Stomach (tissue), 4 donors: Measurements from ENCODE around the gene TRPM3.

Experiments used
- CTCF ChIP-seq, 7 experiments: fragments of 450-650 bp in 4 of 7; fragments of 200-600 bp in 3 of 7; sonication (generic) in 3 of 7; IDR thresholded peaks; one replicate each; pipeline ENCODE4 v1.5.1; 2016 to 2019; ENCODE audit warnings: antibody characterized with exemption in 7 of 7, control low read depth in 2 of 7, mild to moderate bottlenecking in 1 of 7
- EP300 ChIP-seq: sonication (generic); formaldehyde crosslinking; IDR thresholded peaks from one replicate; pipeline ENCODE4 v1.6.1; 2017; ENCODE audit warnings: antibody characterized with exemption
- POLR2A ChIP-seq, 4 donors: fragments of 450-650 bp; IDR thresholded peaks; one replicate each; pipeline ENCODE4 v1.6.1; 2016; ENCODE audit warnings: antibody characterized with exemption in 4 of 4, control low read depth in 2 of 4, mild to moderate bottlenecking in 1 of 4, moderate library complexity in 1 of 4
- POLR2AphosphoS5 ChIP-seq, 3 donors: sonication (generic); formaldehyde crosslinking; IDR thresholded peaks; one replicate each; pipeline ENCODE4 v1.6.1; 2016; ENCODE audit warnings: antibody characterized with exemption in 3 of 3

GRCh38 chr9:70802758-70803436, 318.5 kb downstream of the TRPM3 start:
- TF ChIP-seq CTCF (IDR thresholded peaks at IDR 0.05) (no peak), POLR2AphosphoS5 (IDR thresholded peaks at IDR 0.05) (no peak), EP300 (no peak), POLR2A (IDR thresholded peaks at IDR 0.05) (no peak)
